Activated CD4-positive, alpha-beta T cell treated with anti-CD3 and anti-CD28 coated beads, Interleukin-2, amount 50 U/mL, for 48 hours (primary cell): Measurements from ENCODE around the gene MYL3.

Experiments used
- DNase-seq, 2 experiments: peaks; one replicate each; pipeline ENCODE4 v3.0.0-alpha.2; 2020

The MYL3 gene

DNA sequence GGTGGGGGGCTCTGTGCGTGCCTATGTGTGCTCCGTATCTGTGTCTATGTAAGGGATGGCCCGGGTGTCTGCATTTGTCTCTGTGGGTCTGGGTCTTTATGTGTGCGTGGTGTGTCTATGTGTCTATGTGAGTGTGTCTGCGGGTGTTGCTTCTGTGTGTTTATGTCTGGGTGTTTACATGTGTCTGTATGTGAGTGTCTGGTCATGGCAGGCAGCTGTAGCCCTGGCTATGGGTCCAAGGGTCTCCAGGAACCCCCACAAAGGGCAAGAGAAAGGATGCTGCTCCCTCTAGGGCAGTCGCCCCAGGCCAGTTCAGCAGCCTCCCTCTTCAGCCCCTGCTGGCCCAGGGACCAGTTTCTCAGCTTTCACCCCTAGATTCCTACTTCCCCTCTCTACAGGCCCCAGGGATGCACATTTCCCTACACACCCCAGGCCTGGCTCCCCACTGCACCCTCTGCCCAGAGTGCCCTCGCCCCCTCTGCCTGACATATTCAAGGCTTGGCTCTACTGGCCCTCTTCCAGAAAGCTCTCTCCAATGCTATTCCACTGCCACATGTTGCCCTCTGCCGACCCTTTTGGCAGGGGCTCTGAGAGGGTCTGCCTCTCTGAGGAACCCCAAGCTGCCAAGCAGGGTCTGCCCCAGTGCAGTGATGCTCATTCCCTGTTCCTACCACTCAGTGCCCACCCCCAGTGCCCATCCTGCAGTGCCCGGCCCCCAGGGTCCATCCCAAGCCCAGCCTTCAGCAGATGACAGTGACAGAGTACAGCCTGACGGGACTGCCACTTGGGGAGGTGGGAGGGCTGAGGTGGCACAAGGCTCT is 1.0 kb upstream of the MYL3 start:
- no peak for DNase-seq

GRCh38 chr3:46862369-46863025 is 747 bp downstream of the MYL3 start:
- no peak for DNase-seq

GRCh38 chr3:46861605-46862368 is 1.5 kb downstream of the MYL3 start:
- DNase-seq = no peak

DNA sequence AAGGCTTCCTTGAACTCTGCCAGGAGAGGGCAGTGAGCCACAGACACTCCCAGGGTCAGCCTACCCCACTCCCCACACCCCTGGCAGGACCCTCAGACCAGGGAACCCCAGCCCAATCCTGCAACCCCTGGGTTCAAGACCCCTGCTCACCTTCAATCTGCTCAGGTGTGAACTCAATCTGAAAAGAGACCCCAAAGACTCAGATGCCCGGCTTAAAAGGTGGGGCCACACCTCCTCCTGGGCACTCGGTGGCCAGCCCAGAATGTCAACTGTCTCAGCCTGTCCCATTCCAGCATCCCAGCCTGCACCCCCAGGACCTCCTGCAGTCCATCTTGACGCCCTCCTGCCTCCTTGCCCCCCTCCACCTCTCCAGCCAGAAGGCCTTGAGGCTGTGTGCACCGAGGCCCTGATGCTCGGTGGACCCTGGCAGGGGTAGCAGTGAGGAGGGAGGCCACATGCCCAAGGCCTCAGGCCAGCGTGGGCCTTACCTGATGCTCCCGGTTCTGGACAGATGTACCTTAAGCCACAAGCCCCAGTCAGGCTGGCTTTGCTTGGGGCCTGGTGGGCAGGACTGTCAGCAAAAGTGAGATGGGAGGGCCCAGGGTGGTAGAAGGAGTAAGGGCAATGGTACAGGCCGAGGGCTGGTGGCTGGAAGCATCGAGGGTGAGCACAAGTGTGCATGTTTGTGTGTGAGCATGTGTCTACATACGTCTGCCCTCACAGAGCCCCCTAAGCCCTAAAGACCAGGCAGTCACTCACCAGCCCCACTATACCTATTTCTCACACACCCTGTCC is 2.2 kb downstream of the MYL3 start:
- DNase-seq = no peak

DNA sequence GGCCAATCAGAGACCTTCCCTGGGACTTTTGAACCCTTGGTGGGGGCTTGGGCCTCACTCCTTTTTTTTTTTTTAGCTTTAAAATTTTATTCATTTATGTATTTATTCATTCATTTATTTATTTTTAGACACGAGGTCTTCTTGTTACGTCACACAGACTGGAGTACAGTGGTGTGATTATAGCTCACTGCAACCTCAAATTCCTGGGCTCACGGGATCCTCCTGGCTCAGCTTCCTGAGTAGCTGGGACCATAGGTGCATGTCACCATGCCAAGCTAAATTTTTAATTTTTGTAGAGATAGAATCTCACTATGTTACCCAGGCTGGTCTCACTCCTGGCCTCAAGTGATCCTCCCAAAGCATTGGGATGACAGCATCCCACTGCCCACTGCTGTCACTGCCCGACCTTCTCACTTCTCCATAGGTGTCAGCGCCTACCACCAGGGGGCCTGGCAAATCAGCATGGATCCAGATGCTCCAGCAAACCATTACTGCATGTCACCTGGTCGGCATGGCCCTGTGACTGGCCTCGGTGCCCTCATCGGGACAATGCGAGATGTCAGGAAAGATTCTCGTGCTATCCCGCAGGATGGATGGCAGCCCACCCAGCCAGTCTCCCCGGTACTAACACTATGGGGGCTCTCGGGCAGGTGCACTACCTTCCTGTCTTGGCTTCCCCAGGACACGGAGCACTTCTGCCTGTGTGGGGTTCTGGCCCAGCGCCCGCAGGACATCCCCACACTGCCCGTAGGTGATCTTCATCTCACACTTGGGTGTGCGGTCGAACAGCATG is 3.0 kb downstream of the MYL3 start:
- DNase-seq = peak; percentile 45

GRCh38 chr3:46859001-46859710 is 4.1 kb downstream of the MYL3 start:
- DNase-seq = no peak

- no peak for DNase-seq
Observed at GRCh38 chr3:46858456-46858855, 4.8 kb downstream of the MYL3 start.

DNA sequence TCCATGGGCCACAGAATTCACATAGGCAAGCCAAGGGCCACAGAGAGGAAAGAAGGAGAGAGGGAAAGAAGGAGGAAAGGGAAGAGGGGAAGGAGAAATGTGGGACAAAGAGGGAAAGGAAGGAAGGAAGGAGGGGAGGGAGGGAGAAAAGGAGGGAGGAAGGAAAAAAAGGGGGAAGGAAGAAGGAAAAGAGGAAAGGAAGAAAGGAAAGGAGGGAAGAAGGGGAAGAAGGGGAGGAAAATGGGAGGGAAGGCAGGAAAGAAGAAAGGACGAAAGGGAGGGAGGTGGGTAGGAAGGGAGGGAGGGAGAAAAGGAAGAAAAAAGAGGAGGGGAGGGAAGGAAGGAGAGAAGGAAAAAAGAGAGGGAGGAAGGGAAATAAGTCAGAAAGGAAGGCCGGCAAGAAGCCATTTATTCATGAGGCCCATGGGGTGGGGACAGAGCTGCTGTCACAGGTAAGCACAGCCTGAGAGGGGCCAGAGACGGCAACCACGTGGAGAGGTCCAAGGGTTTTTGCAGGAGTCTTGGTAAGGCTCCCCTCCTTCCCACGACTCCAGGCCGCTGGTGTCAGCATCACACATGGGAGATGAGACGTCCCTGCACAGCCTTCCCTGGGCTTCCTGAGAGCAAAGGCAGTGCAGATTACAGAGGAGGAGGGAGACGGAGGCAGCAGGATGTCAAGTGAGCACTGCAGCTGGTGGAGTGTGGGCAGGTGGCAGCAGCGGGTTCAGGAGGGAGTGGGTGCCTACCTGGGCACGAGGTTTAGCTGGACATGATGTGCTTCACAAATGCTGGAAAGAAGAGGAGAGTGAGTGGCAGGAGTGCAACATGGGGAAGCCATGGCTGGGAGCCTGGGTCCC is 5.5 kb downstream of the MYL3 start:
- DNase-seq = no peak

- DNase-seq = no peak
Observed at GRCh38 chr3:46856576-46857471, 6.4 kb downstream of the MYL3 start.

DNA sequence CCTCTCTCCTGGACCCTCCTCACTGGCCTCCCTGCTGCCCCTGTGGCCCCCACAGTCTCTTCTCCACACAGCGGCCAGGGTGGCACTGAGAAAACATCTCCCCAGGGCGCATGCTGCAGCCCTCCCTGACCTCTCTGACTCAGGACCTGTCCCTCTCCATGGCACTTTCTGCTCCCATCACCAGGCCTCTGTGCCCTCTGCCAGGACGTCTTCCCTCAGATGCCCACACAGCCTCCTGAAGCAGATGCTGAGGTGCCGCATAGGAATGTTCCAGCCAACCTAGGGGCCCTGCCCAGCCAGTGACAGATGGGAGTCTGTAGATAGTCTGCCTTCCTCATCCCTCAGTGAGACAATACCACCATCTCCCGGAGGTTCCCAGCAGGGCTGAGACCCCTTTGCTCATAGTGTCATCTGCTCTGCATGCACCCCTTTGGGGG is 8.7 kb downstream of the MYL3 start:
- no peak for DNase-seq

- DNase-seq = no peak
Observed at GRCh38 chr3:46853441-46854415, 9.5 kb downstream of the MYL3 start.

GRCh38 chr3:46852839-46853355 is 10.3 kb downstream of the MYL3 start:
- no peak for DNase-seq

DNA sequence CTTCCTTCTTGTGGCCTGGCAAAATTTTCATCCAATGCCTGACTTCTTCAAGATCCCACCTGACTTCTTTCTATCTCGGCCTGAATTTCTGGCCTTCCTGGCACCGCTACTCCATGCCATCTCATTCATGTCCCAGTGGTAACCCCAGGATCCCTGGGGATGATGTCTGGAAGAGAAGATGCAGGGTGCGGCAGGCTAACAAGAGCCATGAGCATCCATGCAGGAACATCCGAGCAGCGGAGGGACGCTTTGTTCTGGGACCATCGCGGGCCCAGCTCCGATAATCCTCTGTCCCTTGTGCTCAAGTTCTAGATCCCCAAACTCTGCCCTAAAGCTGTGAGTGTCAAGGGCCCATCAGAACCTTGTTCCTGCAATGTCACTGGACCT is 10.9 kb downstream of the MYL3 start:
- DNase-seq = no peak

GRCh38 chr3:46851364-46852333 is 11.6 kb downstream of the MYL3 start:
- peak in 1 of 2 experiments; percentile 1 for DNase-seq

DNA sequence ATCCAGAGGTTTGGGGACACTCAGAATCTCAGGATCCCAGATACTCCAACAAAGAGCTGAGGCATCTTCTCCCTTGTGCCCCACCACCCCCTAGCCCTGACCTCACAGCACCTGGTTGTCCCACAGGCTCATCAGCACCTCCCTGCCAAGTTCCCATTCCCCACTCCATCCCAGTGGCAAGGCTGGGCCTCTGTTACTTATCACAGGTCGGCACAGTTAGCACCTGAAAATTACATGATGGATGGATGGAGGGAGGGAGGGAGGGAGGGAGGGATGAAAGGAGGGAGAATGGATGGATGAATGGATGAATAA is 12.8 kb downstream of the MYL3 start:
- DNase-seq = no peak

DNA sequence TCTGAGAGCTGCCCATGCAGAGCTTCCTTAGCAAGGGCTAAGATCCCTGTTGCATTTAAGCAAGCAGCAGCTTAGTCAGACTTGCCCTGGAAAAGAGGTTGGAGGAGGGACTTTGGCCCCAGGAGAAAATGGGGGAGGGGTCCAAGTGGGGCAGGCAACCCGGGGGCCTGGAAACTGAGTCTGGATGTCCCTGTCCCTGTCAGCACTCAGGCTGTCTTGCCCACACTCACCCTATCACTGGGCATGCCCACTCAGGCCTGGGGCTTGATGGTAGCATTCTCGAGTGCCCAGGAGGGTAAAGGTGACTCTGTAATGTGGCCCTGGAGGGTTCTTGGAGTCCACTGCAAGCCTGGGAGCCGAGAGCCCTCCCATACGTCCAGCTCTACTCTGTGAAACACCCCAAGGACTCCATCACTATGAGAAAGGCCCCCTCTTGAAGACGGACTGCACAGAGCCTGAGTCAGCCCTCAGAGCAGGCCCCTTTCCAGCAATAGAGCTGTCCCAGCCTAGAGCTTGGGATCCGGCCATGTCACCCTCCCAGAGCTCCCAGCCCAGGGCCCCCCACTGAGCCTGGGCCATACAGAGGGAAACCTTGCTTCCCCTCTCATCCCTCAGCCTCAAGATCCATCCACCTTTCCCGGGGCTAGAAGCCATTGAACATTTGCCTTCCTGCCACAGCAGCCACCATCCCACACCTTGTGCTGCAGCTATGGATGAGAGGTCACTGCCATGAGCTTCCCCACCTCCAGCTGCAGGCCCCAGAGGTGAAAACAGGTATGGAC is 13.4 kb downstream of the MYL3 start:
- DNase-seq = no peak
